DOHH2 (cell line): ENCODE data around the gene MAGI1.

Experiments used
- H3F3A ChIP-seq: fragments of 200-600 bp; sonication (generic), shearing (Covaris generic); 2 replicates; pipeline ENCODE4 v1.6.0; 2016; ENCODE audit warnings: antibody characterized with exemption, mild to moderate bottlenecking; ENCODE audit not compliant: control insufficient read depth, insufficient read depth
- H3K27ac ChIP-seq: fragments of 200-600 bp; sonication (generic); 2 replicates; pipeline ENCODE4 v1.5.1; 2014; ENCODE audit warnings: low read depth, mild to moderate bottlenecking, low read length, moderate library complexity
- H3K27me3 ChIP-seq: fragments of 200-600 bp; sonication (generic); 2 replicates; pipeline ENCODE4 v1.6.1; 2014; ENCODE audit warnings: mild to moderate bottlenecking, low read length, mixed read lengths; ENCODE audit not compliant: control insufficient read depth
- H3K36me3 ChIP-seq: fragments of 200-600 bp; sonication (generic); 2 replicates; pipeline ENCODE4 v1.6.1; 2014; ENCODE audit warnings: mild to moderate bottlenecking, low read length, moderate library complexity, mixed read lengths; ENCODE audit not compliant: control insufficient read depth
- H3K4me1 ChIP-seq: fragments of 200-600 bp; sonication (generic); 2 replicates; pipeline ENCODE4 v1.6.1; 2014; ENCODE audit warnings: mild to moderate bottlenecking, low read length, mixed read lengths; ENCODE audit not compliant: control insufficient read depth
- H3K4me2 ChIP-seq: fragments of 200-600 bp; sonication (generic); 2 replicates; pipeline ENCODE4 v1.6.0; 2014; ENCODE audit warnings: mild to moderate bottlenecking, low read length, moderate library complexity
- H3K4me3 ChIP-seq: fragments of 200-600 bp; sonication (generic); 2 replicates; pipeline ENCODE4 v1.5.1; 2014; ENCODE audit warnings: mild to moderate bottlenecking, low read length, mixed read lengths
- H3K79me2 ChIP-seq: fragments of 200-600 bp; sonication (generic); 2 replicates; pipeline ENCODE4 v1.6.1; 2014; ENCODE audit warnings: mild to moderate bottlenecking, low read length, mixed read lengths; ENCODE audit not compliant: control insufficient read depth
- H3K9me2 ChIP-seq: fragments of 200-600 bp; sonication (generic); replicated peaks from 2 replicates; pipeline ENCODE4 v1.6.1; 2014; ENCODE audit warnings: mild to moderate bottlenecking, low read length, mixed read lengths; ENCODE audit not compliant: control insufficient read depth
- H3K9me3 ChIP-seq: fragments of 200-600 bp; sonication (generic); 2 replicates; pipeline ENCODE4 v1.6.1; 2014; ENCODE audit warnings: antibody characterized with exemption, low read length, mixed read lengths; ENCODE audit not compliant: control insufficient read depth, insufficient read depth
- H4K20me1 ChIP-seq: fragments of 200-600 bp; sonication (generic); 2 replicates; pipeline ENCODE4 v1.6.0; 2014; ENCODE audit warnings: low read depth, mild to moderate bottlenecking, antibody characterized with exemption, low read length, moderate library complexity; ENCODE audit not compliant: control insufficient read depth, insufficient read depth
- EZH2phosphoT487 ChIP-seq: fragments of 200-600 bp; sonication (generic); IDR thresholded peaks from 2 replicates; pipeline ENCODE4 v1.6.1; 2017; ENCODE audit warnings: borderline replicate concordance, mild to moderate bottlenecking, antibody characterized with exemption, low read length, moderate library complexity, mixed read lengths
- TF ChIP-seq, protein P1 (sequence below): fragments of 200-600 bp; sonication (generic); IDR thresholded peaks from one replicate; pipeline ENCODE4 v1.5.1; 2014; ENCODE audit warnings: antibody characterized with exemption, mild to moderate bottlenecking, low read depth, low read length; ENCODE audit not compliant: poor library complexity, severe bottlenecking

MAGI1 gene

DNA sequence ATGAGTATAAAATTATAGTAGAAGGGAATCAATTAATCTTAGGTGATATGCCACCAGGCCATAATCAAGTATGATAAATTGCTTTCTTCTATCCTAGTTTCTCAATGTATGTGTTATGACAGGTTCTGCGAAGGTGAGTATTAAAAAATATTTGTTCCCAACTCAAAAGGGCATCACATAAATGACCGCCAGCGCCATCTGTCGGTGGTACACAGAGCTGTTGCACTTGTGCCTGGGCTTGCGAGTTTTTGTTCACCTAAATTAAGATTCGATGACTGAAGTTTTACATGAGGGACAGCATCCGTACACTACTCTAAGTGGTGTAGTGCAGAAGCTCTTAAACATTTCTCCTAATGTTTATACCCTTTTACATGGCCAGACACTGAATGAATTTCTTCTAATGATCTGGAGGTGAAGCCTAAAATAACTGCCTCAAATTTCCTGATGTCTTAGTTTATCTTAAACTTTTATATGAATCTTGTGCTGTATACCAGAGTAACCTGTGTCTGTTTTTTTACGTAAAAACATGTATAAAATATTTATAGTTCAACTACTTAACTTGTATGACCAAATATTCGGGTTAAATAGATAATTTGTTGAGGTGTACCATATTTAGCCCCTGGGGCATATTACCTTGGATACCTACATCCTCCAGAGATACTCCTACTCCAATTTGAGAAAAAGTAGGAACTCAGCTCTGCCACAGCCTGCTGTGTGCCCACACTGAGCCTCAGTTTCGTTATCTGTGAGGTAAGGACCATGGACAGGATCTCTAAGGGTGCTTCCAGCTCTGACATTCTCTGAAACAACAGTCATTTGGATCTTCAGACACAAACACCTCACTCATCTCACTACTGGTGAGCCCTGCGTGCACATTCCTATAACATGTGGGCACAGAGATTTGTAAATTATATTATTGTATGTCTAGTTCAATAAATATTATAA lies 365.6 kb downstream of the MAGI1 start:
- Histone ChIP-seq H3K4me2 (no peak overlapping the region), H3K79me2 (no peaks in the 10 kb centered on the region), H3K27ac (no peak overlapping the region), H3K36me3 (no peaks in the 10 kb centered on the region), H3K9me3 (no peaks in the 10 kb centered on the region), H3F3A (no peaks in the 10 kb centered on the region), H3K4me1 (no peaks in the 10 kb centered on the region), H3K4me3 (no peak overlapping the region), H4K20me1 (no peaks in the 10 kb centered on the region), H3K27me3 (no peaks in the 10 kb centered on the region), H3K9me2 (no peaks in the 10 kb centered on the region)
- TF ChIP-seq EZH2phosphoT487 = no peak
- TF ChIP-seq, protein P1, sequence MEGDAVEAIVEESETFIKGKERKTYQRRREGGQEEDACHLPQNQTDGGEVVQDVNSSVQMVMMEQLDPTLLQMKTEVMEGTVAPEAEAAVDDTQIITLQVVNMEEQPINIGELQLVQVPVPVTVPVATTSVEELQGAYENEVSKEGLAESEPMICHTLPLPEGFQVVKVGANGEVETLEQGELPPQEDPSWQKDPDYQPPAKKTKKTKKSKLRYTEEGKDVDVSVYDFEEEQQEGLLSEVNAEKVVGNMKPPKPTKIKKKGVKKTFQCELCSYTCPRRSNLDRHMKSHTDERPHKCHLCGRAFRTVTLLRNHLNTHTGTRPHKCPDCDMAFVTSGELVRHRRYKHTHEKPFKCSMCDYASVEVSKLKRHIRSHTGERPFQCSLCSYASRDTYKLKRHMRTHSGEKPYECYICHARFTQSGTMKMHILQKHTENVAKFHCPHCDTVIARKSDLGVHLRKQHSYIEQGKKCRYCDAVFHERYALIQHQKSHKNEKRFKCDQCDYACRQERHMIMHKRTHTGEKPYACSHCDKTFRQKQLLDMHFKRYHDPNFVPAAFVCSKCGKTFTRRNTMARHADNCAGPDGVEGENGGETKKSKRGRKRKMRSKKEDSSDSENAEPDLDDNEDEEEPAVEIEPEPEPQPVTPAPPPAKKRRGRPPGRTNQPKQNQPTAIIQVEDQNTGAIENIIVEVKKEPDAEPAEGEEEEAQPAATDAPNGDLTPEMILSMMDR = peak; percentile 74

DNA sequence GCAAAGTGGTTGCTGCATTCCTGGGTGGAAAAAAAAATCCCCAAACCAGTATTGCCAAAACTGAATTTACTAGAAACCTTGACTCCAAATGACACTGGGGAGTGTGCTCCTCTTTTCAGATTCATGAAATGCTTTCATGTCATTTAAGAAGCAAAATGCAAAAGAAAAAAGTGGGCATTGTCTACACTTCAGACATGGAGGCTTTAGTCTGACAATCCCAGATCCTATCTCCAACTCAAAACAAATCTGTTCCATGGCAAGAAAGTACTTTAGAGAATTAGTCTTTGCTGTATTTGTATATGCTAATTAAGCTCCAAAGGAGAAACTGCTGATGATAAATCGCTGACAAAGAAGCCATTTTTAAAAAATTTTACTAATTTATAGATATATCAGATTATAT lies 366.7 kb downstream of the MAGI1 start:
- H3F3A ChIP-seq = no peaks in the 10 kb centered on the region
- H3K36me3 ChIP-seq = no peaks in the 10 kb centered on the region
- H3K9me3 ChIP-seq = no peaks in the 10 kb centered on the region
- H3K9me2 ChIP-seq = no peaks in the 10 kb centered on the region
- no peaks in the 10 kb centered on the region for H3K79me2 ChIP-seq
- H4K20me1 ChIP-seq = no peaks in the 10 kb centered on the region
- no peaks in the 10 kb centered on the region for H3K27me3 ChIP-seq
- H3K4me3 ChIP-seq = no peak overlapping the region
- TF ChIP-seq, protein P1 = no peak
- no peak for TF ChIP-seq EZH2phosphoT487
- no peak overlapping the region for H3K27ac ChIP-seq
- no peak overlapping the region for H3K4me2 ChIP-seq
- no peaks in the 10 kb centered on the region for H3K4me1 ChIP-seq

DNA sequence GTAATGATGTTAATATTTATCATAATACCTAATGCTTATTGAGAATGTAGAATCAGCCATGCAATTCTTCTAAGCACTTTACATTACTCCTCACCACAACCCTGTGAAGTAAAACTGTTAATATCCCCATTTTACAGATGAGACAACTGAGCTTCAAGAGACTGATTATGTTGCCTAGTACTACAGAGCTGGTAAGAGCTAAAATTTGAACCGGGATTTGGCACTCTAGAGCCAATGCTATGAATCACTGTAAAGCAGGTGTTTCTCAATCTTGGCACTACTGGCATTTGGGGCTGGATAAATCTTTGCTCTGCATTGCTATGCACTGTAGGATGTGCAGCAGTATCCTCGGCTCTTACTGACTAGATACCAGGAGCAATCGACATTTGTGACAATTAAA lies 367.7 kb downstream of the MAGI1 start:
- Histone ChIP-seq H3K4me1 (no peaks in the 10 kb centered on the region), H3K27ac (no peak overlapping the region), H3K4me2 (no peak overlapping the region), H3K9me3 (no peaks in the 10 kb centered on the region), H3K79me2 (no peaks in the 10 kb centered on the region), H3K4me3 (no peak overlapping the region), H3K36me3 (no peaks in the 10 kb centered on the region), H3F3A (no peaks in the 10 kb centered on the region), H3K9me2 (no peaks in the 10 kb centered on the region), H3K27me3 (no peaks in the 10 kb centered on the region), H4K20me1 (no peaks in the 10 kb centered on the region)
- TF ChIP-seq, protein P1 = no peak
- TF ChIP-seq EZH2phosphoT487 = no peak
